GM18519 (cell line): ENCODE measurements around the gene TMEM132C.

ENCODE experiments used
- ATAC-seq: cut with Tn5 transposase; IDR thresholded peaks from one replicate; pipeline ENCODE4 v1.9.1; 2021; ENCODE audit warnings: mild to moderate bottlenecking, moderate library complexity; ENCODE audit not compliant: unreplicated experiment, low FRiP score

Gene TMEM132C

DNA sequence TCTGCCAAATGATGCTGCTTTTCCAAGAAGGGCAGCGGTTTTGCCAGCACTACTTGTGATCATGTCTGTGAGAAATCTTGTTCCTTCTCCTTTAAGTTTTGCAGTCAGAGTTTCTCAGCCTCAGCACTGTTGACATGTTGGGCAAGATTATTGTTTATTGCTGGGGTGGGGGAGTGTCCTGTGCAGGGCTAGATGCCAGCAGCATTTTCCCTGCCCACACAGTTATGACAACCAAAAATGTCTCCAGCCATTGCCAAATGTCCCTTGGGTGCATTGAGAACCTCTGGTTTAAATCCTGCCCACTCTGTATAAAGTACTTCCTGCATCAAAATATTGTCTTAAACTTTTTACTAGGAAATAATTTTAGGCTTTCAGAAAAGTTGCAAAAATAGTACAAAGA is 20.0 kb downstream of the TMEM132C start:
- no peak for ATAC-seq

DNA sequence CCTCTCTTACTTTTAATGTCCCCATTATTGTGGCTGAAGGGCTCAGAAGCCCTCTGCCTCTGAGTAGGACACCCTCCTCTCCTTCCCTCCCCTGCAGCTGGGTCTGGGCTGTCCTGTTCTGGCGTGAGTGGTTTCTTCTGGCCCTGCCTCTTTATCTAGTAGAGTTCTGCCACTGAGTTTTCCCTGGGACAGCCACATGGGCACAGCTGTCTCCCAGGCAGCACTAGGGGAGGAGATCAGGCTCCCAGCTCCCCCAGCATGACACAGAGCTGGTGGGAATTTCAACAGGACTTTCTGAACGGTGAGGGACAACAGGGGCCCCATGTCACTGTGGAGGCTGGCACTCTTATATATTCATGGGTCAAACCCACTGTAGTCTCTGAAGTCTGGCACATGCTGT is 21.4 kb downstream of the TMEM132C start:
- ATAC-seq: no peak

DNA sequence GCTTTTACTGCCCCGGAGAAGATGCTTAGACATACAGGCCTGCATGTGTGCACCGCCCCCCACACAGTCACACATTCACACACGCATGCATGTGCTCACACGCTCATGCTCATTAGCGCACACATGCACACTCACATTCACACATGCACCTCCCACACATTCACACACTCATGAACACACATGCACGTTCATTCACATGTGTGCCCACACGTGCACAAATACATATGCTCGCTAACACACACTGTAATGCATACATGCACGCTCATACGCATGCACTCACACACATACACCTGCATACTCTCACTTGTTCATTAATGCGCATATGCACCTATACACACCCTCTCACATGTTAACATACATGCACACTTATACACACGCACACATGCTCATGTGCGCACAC is 21.9 kb downstream of the TMEM132C start:
- ATAC-seq: no peak

DNA sequence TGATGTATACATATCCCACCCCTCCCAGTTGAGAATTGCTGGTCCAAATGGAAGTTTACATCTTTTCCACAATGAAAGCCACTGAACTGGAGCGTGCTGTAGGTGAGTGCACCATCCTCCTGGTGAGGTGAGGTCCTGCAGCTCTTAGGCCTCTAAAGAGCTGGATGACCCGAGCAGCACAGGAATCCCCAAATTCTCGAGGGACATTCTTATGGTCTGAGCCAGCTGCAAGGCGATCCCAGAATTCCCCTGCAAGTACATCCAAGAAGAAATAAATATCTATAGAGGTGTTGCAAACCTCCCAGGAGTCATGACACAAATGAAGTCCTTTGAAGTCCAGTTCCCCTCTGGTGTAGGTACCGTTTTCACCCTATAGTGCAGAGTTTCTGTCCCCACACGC is 24.0 kb downstream of the TMEM132C start:
- ATAC-seq: no peak

DNA sequence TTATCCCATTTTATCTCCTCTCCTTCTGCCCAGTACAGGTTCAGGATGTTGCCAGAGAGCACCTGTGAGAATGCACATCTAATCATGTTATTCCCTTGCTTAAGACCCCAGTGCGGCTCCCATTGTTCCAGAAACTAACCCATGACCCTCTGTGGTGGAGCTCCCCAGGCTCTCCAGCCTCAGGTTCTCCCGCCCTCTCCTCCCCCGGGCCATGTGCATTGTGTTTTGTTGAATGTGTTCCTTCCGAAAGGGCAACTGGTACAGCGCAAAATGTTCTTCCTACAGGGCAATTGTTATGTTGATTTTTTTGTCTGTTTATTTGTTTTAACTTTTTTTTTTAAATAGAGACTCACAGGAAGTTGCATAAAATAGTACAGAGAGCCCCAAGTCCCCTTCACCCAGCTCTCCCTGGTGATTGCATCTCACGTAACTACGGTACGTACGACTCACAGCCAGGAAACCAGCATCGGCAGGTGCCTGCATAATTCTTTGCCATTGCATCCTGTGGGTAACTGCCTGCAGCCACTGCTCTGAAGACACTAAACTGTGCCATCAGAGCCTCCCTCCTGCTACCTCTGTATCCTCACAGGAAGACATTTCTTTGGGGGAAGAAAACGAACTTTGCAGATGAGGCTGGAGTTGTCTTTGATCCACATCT is 31.2 kb downstream of the TMEM132C start:
- ATAC-seq: no peak

DNA sequence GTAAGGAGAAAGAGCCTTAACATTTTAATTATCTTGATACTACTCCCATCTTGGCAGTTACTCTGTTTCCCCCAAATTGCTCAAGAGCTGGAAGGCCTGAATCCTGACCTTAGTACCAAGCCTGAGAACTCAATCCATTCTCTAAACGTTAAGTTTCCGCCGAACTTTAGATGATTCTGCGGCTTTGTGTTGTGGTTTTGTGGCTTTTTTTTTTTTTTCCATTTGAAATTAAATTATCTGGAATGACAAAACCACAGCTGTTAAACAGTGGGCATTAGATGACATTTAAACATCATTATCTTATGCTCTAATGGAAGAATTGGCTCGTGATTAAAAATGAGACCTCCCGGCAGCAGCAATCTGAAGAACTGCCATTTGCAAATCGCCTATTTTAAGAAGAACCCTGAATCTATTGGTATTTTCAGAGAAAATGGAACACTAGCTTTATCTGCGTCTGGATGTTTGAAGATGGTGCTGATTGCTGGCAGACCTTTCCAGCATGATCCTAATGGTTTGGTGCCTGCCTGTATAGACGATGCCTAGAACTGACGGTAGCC is 38.4 kb downstream of the TMEM132C start:
- ATAC-seq: no peak

DNA sequence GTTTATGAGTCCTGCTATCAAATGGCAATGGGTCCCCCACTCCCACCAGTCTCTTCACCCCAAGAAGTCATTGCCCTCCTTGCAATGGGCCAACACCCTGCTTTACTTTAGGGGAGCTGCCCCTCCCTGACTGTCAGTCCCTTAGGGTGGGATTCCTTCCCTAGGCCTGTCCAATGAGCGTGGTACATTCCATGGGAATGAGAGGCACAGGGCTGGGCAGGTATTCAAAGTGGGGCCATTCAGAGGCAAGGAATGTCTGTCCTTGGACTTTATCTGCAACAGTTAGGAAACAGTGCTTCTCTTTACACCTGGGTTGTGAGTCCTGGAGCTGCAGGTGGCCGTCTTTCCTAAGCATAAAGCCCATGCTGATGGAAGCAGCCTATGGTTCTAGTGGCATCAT is 40.8 kb downstream of the TMEM132C start:
- no peak for ATAC-seq

DNA sequence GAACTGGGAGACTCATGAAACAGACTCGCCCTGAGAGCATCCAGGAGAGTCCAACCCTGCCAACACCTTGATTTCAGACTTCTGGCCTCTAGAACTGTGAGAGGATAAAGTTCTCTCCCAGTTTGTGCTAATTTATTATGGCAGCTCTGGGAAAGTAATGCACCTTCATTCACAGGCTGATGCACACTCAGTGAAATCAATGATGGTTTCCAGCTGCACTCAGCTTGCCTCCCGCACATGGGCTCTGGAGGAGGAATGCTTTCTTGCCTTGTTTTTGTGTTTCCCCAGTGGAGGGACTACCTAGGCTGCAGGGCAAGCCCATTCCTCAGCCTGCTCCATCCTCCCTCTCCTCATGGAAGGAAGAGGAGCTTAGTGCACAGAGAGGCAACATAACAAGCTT is 45.7 kb downstream of the TMEM132C start:
- no peak for ATAC-seq

DNA sequence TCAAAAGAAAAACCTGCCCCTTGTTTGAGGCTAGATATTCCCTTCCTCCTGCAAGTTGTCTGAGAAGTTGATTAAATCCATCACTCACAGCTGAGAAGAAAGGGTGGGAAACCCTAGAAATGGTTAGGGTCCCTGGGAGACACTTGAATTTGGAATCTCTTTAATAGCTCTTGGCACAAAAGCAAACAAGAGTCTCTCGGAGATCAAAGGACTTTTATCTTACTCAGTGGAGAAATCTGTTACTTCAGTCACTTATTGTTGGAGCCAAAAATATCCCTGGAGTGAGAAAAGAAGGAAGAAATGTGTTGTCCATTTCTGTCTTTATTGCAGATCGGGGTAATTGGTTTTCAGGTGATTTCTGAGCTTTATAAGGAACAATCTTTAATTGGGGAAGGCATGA is 47.0 kb downstream of the TMEM132C start:
- no peak for ATAC-seq

DNA sequence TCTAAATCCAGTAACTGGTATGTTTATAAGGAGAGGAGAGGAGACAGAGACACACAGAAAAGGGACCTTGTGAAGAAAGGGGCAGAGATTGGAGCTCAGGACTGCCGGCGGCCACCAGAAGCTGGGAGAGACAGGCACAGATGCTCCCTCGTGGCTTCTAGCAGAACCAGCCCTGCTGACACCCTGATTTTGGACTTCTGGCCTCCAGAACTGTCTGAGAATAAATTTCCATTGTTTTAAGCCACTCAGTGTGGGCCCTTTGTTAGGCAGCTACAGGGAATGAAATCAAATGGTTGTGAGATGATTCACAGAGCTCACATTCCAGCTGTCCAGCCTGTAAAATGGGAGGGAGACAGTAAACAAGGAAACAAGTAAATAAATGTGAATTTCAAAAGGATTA is 47.6 kb downstream of the TMEM132C start:
- ATAC-seq: no peak

DNA sequence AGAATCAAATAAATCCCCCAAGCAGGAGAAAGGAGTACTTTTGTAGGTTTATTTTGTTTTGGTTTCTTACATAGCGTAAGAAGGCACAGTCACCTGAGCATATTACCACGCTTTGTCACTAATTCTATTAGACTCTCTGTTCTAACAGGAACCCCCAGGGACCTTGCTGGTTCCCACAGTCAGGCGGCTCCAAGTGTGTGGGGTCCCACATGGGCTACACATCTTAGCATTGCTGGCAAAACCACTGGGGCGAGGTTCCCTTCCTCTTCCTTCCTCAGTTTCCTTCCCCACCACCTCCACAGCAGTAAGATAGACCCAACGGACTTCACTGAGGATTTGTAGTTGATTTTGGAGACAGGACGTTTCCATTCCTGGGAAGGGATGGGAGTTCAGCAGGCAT is 49.1 kb downstream of the TMEM132C start:
- no peak for ATAC-seq

DNA sequence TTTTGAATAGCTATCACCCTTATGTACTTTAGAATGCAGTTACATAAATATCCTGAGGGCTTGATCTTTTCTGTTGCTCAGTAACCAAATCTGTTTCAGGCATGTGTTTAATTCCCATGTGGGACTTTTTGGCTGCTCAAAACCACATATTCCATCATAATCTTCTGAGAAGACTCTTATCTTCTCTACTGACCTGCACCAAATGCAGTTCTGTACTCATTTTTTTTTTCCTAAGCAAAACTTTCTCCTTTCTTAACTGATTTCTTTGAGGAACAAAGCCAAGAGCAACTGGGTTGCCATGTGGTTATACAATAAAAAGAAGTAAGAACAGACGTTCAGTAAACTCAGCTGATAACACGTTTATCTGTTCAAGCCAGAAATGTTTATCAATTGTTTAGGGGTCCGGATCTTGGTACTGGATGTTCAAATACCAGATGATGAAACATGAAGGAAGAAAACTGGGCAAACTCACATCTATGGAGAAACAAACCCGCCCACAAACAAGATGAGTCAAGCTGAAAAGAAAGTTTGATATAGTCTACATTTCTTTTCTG is 50.1 kb downstream of the TMEM132C start:
- no peak for ATAC-seq

DNA sequence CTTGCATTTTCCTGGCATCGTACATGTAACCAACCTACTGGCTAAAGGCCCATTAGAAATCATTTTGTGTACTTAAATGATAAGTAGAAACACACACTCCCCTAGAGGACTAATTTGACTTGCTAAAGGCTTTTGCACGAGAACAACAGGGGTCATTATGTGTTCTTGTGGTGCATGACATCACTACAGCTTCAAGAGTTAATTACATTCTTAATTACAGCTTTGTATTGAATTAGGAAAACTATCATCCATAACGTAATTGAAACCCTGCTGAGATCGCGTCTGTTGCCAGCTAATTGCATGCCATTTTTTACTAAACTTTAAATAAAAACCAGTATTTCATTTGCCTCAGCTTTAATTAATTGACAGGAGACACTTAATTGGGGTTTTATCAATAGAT is 51.4 kb downstream of the TMEM132C start:
- no peak for ATAC-seq

DNA sequence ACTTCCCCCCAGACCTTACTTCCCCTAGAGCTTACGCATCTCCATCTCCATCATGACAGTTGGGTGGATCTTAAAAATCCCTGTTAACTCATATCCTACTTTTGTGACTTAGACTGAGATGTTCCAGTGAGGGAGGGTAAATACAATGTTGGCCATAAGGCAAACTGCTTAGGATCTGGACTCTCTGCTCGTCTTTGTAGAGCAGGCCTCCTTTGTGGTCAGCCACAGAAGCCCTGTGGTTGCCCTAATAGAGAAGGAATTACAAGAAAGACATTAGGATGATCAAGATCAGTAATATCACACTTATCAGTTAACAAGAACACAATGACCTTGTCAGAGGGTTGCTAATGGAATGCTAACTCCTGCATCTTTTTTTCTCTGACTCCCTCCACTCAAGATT is 52.0 kb downstream of the TMEM132C start:
- ATAC-seq: no peak

DNA sequence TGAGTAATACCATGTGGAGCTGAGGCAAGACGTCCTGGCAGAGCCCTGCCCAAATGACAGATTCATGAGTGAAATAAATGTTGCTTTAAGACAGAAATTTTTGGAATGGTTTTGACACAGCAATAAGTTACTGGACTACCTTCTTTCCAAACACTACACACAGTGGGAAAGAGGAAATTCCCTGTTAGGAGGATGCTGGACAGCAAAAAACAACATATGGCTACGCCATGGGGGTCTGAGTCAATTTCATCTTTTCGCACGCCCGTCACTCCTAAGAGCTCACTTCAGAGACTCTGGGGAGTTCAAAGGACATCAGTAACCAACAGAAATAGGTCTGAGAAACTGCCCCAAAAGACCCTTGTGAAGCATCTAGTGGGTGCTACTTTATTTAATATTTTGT is 55.4 kb downstream of the TMEM132C start:
- no peak for ATAC-seq

DNA sequence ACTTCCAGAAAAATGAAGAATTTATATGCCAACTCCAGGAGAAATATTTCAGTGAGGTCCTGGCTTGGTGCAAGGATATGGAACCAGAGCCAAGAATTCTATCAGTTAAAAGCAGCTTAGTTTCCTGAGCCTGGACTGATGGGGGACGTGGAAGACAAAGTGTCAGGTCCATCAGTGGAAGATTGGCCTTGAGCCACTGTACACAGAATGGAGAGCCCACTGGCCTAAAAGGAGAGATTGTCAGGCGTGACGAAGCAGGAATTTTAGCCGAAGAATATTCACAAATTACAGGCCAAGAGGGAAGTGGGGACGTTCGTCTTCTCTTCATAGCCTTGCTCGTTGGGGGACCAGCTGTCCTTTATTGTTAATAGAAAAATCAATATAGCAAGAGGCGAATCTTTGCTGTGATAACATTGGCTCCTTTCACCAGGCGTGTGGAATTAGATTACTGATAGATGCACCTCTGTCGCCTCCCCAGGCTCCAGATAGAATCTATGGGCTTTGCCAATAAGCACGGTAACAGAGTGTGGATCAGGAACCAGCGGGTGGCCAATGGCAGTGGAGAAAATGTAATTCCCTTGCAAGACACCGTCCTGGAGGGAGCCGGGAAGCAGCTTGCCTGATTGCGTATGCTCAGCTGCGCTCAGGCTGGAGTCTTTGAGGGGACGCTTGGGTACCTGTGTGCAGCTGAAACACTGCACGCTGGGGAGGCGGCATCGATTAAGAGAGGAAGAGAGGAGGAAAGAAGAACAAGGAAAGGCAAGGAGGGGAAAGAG is 56.4 kb downstream of the TMEM132C start:
- ATAC-seq: no peak

DNA sequence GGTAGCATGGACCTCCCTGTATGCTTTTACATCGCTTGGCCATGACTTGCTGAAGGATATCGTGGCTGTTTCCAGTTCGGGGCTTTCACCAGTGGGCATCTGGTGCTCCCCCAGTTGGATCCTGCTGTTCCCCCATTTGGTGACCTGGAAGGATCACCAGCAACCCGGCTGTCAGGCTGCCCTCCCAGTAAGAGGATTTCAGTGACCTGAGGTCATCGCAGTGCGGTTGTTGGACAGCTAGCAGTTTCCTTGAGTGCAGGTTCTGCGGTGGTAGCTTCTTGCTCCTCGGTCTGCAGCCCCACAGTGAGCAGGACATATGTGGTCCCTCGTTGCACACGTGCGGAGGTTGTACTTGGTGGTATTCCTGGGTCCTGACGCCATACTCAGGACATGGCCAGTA is 58.7 kb downstream of the TMEM132C start:
- no peak for ATAC-seq

DNA sequence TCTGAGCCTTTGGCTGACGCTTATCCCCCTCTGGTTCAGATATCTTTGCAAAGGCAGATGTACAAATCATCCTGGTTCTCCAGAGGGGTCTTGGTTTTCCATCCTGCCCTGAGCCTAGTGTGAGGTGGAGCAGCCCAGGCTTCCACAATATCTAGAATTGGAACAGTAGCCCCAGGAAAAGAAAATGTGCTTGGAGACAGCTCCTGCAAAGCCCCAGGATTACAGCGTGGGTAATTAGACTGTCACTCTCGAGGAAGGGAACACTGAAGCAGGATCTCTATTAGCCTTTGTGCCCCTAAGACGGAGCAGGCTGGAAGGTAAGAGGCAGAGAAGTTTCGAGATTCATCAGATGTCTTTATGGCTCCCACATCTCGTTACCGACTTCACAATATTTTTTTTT is 59.4 kb downstream of the TMEM132C start:
- no peak for ATAC-seq

DNA sequence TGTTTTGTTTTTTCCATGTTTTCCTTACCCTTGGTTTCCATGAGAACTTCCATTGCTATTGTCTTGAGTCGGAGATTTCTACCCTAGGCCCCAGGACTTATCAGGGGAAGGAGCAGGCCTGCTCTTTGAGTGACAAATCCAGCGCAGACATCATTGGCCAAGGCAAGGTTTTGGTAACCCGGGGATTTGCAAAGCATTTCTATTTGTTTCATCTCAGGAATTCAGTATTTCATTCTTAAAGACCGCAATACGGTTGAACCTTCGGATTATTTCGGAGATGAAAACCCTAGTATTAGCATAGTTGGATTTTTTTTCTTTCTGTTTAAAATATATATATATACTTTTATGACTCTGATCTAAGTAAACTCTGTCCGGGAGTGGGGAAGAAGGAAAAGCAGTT is 62.0 kb downstream of the TMEM132C start:
- ATAC-seq: no peak

DNA sequence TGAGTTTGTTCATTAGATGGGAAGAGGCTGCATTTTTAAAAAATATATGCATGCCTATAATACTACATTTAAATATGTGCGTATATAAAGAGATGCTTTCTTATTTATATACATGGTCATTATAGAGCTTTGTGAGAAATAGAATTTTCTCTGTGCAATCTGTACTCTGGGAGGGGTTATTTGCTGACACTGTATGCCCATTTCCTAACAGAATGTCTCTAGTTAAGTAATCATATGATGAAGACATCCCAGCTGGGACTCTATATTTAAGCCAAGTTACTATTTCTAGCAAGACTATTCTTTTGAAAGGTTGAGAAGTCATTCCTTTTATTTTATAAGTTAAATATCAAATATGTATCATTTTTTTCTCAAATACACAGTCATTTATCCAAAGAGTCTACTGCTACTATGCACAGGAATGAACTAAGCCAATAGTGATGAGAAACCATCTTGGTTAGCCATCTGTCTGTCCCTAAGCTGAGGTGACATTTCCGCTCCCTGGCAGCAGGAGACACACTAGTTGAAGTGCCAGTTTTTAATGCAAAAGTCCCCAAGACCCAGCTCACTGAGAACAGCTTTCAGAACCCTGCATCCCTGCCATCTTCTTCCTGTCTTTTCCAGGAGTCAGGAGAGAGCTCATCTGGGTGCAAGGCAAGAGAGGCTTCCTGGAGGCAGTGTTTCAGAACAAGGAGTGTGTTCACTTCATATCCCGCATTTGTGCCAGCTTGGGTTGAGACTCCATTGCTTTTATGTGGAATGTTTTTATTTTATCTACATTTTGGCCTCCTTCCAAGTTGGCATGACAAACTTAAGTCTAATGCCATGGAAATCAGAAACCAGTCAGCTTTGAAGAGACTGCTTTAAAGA is 69.5 kb downstream of the TMEM132C start:
- ATAC-seq: no peak

DNA sequence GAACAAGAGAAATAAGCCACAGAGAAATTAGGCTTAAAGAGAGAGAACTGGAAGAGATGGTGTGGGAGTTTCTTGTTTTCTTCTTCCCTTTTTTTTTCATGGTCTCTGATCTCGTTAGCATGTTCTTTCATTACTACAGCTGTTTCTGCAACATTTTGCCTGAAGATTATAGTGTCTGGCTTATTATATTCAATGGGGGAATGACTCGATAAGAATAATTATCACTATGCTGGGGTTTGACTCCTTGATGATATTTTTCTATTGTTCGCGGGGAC is 70.0 kb downstream of the TMEM132C start:
- no peak for ATAC-seq
